ENCODE measurements around the gene TUFM. TPM values are rescaled to one million over a fixed set of nuclear protein-coding genes. Genes with fewer than 3 reads are reported as not detected.
"Not testable (repeated sequence)": the region's sequence is repeated elsewhere in the genome, so short reads cannot be mapped to it uniquely, and the experiment has no call there.

Gene TUFM
- total and polyA plus RNA-seq, 3 experiments from 2014 or later, result 146 to 347 (median 320) TPM

DNA sequence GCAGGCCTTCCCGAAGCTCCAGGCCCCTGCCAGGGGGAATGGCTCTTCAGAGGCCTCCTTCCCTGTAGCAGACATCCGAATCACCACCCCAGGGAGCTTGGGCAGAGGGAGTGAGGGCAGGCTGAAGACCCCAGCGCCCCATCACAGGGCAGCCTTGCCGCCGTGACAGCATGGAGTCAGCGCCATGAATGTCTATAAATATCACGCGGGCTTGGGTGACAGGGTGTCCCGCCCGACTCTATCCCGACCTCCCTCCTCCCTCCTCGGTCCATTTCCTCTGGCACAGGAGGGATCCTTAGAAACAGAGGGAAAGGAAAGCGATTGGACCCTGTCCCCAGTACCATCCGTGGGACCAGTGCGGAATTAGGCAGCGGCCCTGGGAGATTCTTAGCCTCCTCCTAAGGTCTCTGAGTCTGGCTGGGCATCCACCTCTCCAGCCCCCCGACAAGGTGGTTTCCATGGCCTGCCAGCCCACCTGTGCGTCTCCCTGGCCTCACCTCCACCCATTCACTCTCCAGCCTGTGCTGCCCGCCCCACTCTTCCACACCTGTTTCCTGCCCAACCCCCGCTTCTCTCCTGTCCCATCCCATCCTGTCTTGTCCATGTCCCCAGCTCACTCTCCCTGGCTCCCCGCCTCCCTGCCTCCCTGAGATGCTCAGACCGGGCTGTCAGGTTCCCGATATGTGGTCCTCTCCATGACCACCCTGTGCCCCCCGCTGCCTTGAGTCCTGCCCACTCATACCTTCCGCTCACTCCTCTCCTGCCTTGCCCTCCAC is 37.3 kb upstream of the TUFM start:
- H3K27ac Mint-ChIP-seq, result peak overlapping the region in 2 of 8 donors; percentile 47 to 63
- H3K9me3 Mint-ChIP-seq, result no peaks in the 10 kb centered on the region
- peaks cover 14% of the 10 kb centered on the region for H3K4me1 ChIP-seq (ENCODE audit: insufficient read depth, low read length)
- no peaks in the 10 kb centered on the region for H3K27me3 ChIP-seq (ENCODE audit: insufficient read depth, low read length, poor library complexity, severe bottlenecking)
- ChIA-PET POLR2A (no interaction called here), CTCF (no interaction called here)
- H3K4me3 Mint-ChIP-seq, result peak overlapping the region in 1 of 7 donors; percentile 34
- peaks cover 12 to 18% (median 14%) of the 10 kb centered on the region in 3 donors for H3K4me1 Mint-ChIP-seq
- no peak overlapping the region for H3K27ac ChIP-seq (ENCODE audit: low read depth, low read length)
- H3K36me3 Mint-ChIP-seq, result peaks cover 0 to 2% (median 0%) of the 10 kb centered on the region in 3 donors
- H3K4me3 ChIP-seq (ENCODE audit: low read length), result no peak overlapping the region
- no peaks in the 10 kb centered on the region for H3K36me3 ChIP-seq (ENCODE audit: insufficient read depth, low read length)
- no peaks in the 10 kb centered on the region for H3K9me3 ChIP-seq (ENCODE audit: low read length)
- DNase-seq, result no peak
- H3K27me3 Mint-ChIP-seq, result peaks cover 0 to 2% of the 10 kb centered on the region in 2 donors

DNA sequence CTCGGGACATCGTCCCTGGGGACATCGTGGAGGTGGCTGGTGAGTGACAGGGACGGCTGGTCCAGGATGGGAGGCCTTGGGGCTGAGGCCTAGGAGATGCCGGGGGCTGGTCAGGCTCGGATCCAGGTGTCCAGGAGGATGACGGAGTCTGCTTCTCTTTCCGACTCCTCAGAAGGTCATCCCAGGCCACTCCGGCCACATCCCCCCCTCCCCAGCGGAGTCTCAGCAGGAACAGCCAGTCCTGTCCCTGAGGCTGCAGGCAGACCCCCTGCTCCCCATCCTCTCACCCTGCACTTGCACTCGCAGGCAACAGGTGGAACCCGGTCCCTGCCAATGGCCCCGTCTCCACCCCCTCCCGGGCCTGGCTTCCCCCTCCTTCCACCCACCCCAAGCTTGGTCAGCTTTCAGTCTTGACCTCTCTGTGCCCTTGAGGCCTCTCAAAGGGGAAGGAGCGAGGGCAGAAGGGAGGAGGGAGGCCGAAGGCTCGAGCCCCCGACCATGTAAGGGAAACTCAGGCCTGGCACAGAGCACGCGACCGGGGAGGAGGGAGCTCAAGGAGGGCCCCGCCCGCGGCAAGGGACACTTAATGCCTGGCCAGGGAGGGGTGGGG is 36.5 kb upstream of the TUFM start:
- H3K27ac ChIP-seq (ENCODE audit: low read depth, low read length), result no peak overlapping the region
- Mint-ChIP-seq H3K4me1 (peaks cover 12 to 18% (median 14%) of the 10 kb centered on the region in 3 donors), H3K27me3 (peaks cover 0 to 2% of the 10 kb centered on the region in 2 donors), H3K27ac (no peak overlapping the region), H3K4me3 (no peak overlapping the region), H3K9me3 (no peaks in the 10 kb centered on the region), H3K36me3 (peaks cover 0 to 2% (median 0%) of the 10 kb centered on the region in 3 donors)
- no peaks in the 10 kb centered on the region for H3K9me3 ChIP-seq (ENCODE audit: low read length)
- H3K4me1 ChIP-seq (ENCODE audit: insufficient read depth, low read length), result peaks cover 14% of the 10 kb centered on the region
- no peaks in the 10 kb centered on the region for H3K36me3 ChIP-seq (ENCODE audit: insufficient read depth, low read length)
- H3K27me3 ChIP-seq (ENCODE audit: insufficient read depth, low read length, poor library complexity, severe bottlenecking), result no peaks in the 10 kb centered on the region
- ChIA-PET POLR2A (no interaction called here), CTCF (no interaction called here)
- H3K4me3 ChIP-seq (ENCODE audit: low read length), result no peak overlapping the region
- no peak for DNase-seq

DNA sequence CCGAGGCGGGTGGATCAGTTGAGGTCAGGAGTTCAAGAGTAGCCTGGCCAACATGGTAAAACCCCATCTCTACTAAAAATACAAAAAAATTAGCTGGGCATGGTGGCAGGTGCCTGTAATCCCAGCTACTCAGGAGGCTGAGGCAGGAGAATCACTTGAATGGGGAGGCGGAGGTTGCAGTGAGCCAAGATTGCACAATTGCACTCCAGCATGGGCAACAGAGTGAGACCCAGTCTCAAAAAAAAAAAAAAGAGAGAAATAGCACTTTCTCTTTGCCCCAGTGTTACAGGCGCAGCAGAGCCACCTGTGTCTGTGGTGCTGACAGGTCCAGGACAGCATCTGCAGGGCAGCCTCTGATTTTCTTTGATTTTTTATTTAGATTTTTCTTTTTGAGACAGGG is 35.4 kb upstream of the TUFM start:
- DNase-seq; H3K27me3 ChIP-seq (ENCODE audit: insufficient read depth, low read length, poor library complexity, severe bottlenecking); H3K27ac ChIP-seq (ENCODE audit: low read depth, low read length); H3K9me3 ChIP-seq (ENCODE audit: low read length); H3K4me3 ChIP-seq (ENCODE audit: low read length); POLR2A ChIA-PET; H3K9me3 Mint-ChIP-seq; H3K36me3 Mint-ChIP-seq; H3K36me3 ChIP-seq (ENCODE audit: insufficient read depth, low read length); H3K27ac Mint-ChIP-seq; H3K27me3 Mint-ChIP-seq; CTCF ChIA-PET: not testable (repeated sequence)
- Mint-ChIP-seq H3K4me3 (peak overlapping the region in 2 of 7 donors; percentile 56 to 84), H3K4me1 (peaks cover 12 to 18% (median 14%) of the 10 kb centered on the region in 3 donors)
- H3K4me1 ChIP-seq (ENCODE audit: insufficient read depth, low read length), result peaks cover 14% of the 10 kb centered on the region

DNA sequence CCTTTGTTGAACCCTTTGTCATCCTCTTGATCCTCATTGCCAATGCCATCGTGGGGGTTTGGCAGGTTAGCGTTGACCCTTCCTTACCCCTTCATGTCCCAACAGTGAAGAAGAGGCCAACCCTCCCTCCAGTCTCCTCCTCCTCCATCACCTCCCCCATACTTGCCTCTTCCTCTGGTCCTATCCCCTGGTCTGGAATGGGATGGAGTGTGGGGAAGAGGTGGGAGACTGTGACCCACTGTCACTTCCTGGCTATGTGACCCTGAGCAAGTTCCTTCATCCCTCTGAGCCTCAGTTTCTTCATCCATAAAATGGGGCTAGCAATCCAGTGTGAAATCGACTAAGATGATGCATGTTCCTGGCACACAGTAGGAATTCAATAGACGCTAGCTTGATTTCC is 34.8 kb upstream of the TUFM start:
- peaks cover 0 to 2% (median 0%) of the 10 kb centered on the region in 3 donors for H3K36me3 Mint-ChIP-seq
- H3K27me3 Mint-ChIP-seq, result peaks cover 0 to 2% of the 10 kb centered on the region in 2 donors
- POLR2A ChIA-PET, result no interaction called here
- H3K27me3 ChIP-seq (ENCODE audit: insufficient read depth, low read length, poor library complexity, severe bottlenecking), result no peaks in the 10 kb centered on the region
- H3K4me1 Mint-ChIP-seq, result peaks cover 12 to 18% (median 14%) of the 10 kb centered on the region in 3 donors
- H3K9me3 Mint-ChIP-seq, result no peaks in the 10 kb centered on the region
- no peak for DNase-seq
- H3K4me3 ChIP-seq (ENCODE audit: low read length), result no peak overlapping the region
- H3K9me3 ChIP-seq (ENCODE audit: low read length), result no peaks in the 10 kb centered on the region
- H3K27ac ChIP-seq (ENCODE audit: low read depth, low read length), result no peak overlapping the region
- no peaks in the 10 kb centered on the region for H3K36me3 ChIP-seq (ENCODE audit: insufficient read depth, low read length)
- H3K27ac Mint-ChIP-seq, result peak overlapping the region in 3 of 8 donors; percentile 63 to 86 (median 79)
- H3K4me3 Mint-ChIP-seq, result peak overlapping the region; percentile 61 to 87 (median 71)
- CTCF ChIA-PET, result no interaction called here
- peaks cover 14% of the 10 kb centered on the region for H3K4me1 ChIP-seq (ENCODE audit: insufficient read depth, low read length)

DNA sequence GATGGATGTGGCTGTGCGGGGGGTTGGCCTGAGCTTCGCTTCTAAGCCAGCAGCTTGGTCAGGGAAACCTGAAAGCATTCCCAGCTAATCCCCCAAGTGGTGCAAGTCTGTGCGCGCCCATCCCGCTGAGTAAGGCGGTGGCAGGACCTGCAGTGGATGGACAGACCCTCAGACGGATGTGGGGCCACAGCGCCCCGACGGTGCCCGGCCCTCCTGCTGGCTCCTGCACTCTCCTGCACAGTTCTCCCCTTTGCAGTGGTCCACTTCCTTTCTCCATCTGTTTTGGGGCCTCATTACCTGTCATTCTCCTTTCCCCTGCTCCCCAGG is 34.4 kb upstream of the TUFM start:
- Mint-ChIP-seq H3K27ac (peak overlapping the region in 1 of 8 donors; percentile 86), H3K9me3 (no peaks in the 10 kb centered on the region), H3K27me3 (peaks cover 0 to 2% of the 10 kb centered on the region in 2 donors), H3K36me3 (peaks cover 0 to 2% (median 0%) of the 10 kb centered on the region in 3 donors), H3K4me3 (peak overlapping the region; percentile 61 to 87 (median 71)), H3K4me1 (peaks cover 12 to 18% (median 14%) of the 10 kb centered on the region in 3 donors)
- no peak for DNase-seq
- Histone ChIP-seq H3K27me3 (ENCODE audit: insufficient read depth, low read length, poor library complexity, severe bottlenecking) (no peaks in the 10 kb centered on the region), H3K4me3 (ENCODE audit: low read length) (peak overlapping the region; percentile 87), H3K9me3 (ENCODE audit: low read length) (no peaks in the 10 kb centered on the region), H3K27ac (ENCODE audit: low read depth, low read length) (peak overlapping the region; percentile 38), H3K4me1 (ENCODE audit: insufficient read depth, low read length) (peaks cover 14% of the 10 kb centered on the region), H3K36me3 (ENCODE audit: insufficient read depth, low read length) (no peaks in the 10 kb centered on the region)
- ChIA-PET CTCF (no interaction called here), POLR2A (no interaction called here)

DNA sequence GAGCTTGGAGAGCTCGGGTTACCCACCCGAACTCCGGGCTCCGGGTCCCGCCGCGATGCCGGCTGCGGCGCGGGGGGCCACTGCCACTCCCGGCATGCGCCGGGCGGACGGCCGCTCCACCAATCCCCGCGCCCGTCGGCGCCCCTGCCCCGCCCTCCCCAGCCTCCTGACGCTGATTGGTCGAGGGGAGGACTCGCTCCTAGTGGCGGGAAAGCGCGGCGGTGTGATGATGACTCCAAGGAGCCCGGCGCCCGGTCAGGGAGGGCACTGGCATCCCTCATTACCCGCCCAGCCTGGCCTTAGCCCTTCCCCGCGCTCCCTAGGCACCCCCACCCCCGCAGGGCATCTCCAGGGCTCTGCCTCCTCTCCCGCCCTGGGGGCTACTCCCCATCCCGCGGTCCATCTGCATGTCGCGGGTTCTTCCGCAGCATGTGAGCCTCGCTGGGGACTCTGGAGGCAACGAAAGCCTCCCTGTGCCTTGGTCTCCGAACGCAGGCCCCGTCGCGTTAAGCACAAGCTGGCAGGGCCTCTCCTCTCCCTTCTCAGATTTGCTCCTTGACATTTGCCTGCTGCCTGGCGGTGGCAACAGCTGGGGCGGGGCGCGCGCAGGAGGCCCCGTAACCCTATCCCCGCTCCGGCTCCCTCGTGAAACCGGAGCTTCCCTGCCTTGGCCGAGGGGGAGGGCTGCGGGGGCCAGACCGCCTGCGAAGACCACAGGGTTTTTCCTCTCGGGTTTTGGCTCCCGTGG is 33.9 kb upstream of the TUFM start:
- Histone ChIP-seq H3K4me3 (ENCODE audit: low read length) (peak overlapping the region; percentile 87), H3K36me3 (ENCODE audit: insufficient read depth, low read length) (no peaks in the 10 kb centered on the region), H3K27ac (ENCODE audit: low read depth, low read length) (peak overlapping the region; percentile 61), H3K4me1 (ENCODE audit: insufficient read depth, low read length) (peaks cover 14% of the 10 kb centered on the region), H3K27me3 (ENCODE audit: insufficient read depth, low read length, poor library complexity, severe bottlenecking) (no peaks in the 10 kb centered on the region), H3K9me3 (ENCODE audit: low read length) (no peaks in the 10 kb centered on the region)
- Mint-ChIP-seq H3K36me3 (peaks cover 0 to 2% (median 0%) of the 10 kb centered on the region in 3 donors), H3K4me3 (peak overlapping the region; percentile 85 to 95 (median 87)), H3K4me1 (peaks cover 12 to 18% (median 14%) of the 10 kb centered on the region in 3 donors), H3K27ac (peak overlapping the region in 3 of 8 donors; percentile 33 to 55 (median 45)), H3K9me3 (no peaks in the 10 kb centered on the region), H3K27me3 (peaks cover 0 to 2% of the 10 kb centered on the region in 2 donors)
- ChIA-PET POLR2A (interaction anchor here (0.5 to 1.0 kb wide), 3 partner anchors 17 to 58 kb away, joined by 3 to 15 read pairs (median 4); partner anchors contain the start of genes ATXN2L and SH2B1), CTCF (interaction anchor here (1.8 kb wide), 1 partner anchor 65 kb away, joined by 10 read pairs; no protein-coding TSS in a partner anchor)
- DNase-seq, result peak; percentile 75 to 92 (median 83)

DNA sequence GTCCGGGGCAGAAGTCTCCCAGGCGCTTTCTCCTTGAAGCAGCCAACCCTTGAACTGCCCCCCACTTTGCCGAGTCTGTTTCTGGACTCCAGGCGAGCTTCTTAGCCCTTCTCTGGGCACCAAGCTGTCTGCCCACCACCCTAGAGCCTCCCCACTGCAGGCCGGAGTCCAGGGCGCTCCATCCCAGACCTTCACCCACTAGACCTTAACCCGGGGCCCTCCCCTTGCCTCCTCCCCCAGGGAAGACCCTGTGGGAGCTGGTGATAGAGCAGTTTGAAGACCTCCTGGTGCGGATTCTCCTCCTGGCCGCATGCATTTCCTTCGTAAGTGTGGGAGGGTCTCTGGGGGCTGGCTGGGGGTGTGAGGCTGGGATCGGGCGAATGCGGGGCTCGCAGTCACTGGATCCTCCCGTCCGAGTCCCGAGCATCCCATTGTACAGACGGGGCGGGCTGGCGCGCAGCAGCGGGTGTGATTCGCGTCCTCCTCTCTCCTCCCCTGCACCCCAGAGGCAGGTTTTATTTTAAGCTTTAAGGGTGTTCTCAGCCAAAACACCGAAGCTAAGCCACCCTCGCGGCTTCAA is 33.2 kb upstream of the TUFM start:
- ChIA-PET CTCF (interaction anchor here (1.8 kb wide), 1 partner anchor 66 kb away, joined by 10 read pairs; no protein-coding TSS in a partner anchor), POLR2A (interaction anchor here (0.5 to 1.0 kb wide), 3 partner anchors 16 to 57 kb away, joined by 3 to 15 read pairs (median 4); partner anchors contain the start of genes ATXN2L and SH2B1)
- Mint-ChIP-seq H3K36me3 (peaks cover 0 to 2% (median 0%) of the 10 kb centered on the region in 3 donors), H3K4me1 (peaks cover 12 to 18% (median 14%) of the 10 kb centered on the region in 3 donors), H3K27ac (peak overlapping the region in 7 of 8 donors; percentile 33 to 97 (median 66)), H3K4me3 (peak overlapping the region; percentile 85 to 95 (median 87)), H3K27me3 (peaks cover 0 to 2% of the 10 kb centered on the region in 2 donors), H3K9me3 (no peaks in the 10 kb centered on the region)
- H3K9me3 ChIP-seq (ENCODE audit: low read length), result no peaks in the 10 kb centered on the region
- H3K27ac ChIP-seq (ENCODE audit: low read depth, low read length), result peak overlapping the region; percentile 61
- no peaks in the 10 kb centered on the region for H3K27me3 ChIP-seq (ENCODE audit: insufficient read depth, low read length, poor library complexity, severe bottlenecking)
- DNase-seq, result no peak
- peak overlapping the region; percentile 87 for H3K4me3 ChIP-seq (ENCODE audit: low read length)
- no peaks in the 10 kb centered on the region for H3K36me3 ChIP-seq (ENCODE audit: insufficient read depth, low read length)
- peaks cover 14% of the 10 kb centered on the region for H3K4me1 ChIP-seq (ENCODE audit: insufficient read depth, low read length)

Measured in CD8-positive, alpha-beta memory T cell (primary cell).